Fibroblast of lung (primary cell): ENCODE results near the gene GRAMD2B. TPM values are rescaled to one million over a fixed set of nuclear protein-coding genes. Genes with fewer than 3 reads are reported as not detected.

ENCODE experiments used
- DNase-seq, 2 donors: peaks; one replicate each; pipeline versions ENCODE4 v3.0.0 to v3.0.0-alpha.2; 2010; ENCODE audit warnings: low read depth in 2 of 2
- H2AFZ ChIP-seq: 2 replicates; pipeline ENCODE4 v1.5.1; 2012; ENCODE audit warnings: low read length, control low read depth, inconsistent platforms
- H3K27ac ChIP-seq: 2 replicates; pipeline ENCODE4 v1.5.1; 2011; ENCODE audit warnings: low read length, control low read depth; ENCODE audit not compliant: insufficient read depth
- H3K27me3 ChIP-seq: 2 replicates; pipeline ENCODE4 v1.5.1; 2011; ENCODE audit warnings: mild to moderate bottlenecking, low read length; ENCODE audit not compliant: control insufficient read depth, insufficient read depth
- H3K36me3 ChIP-seq: 2 replicates; pipeline ENCODE4 v1.5.1; 2011; ENCODE audit warnings: low read length; ENCODE audit not compliant: control insufficient read depth, insufficient read depth
- H3K4me1 ChIP-seq: 2 replicates; pipeline ENCODE4 v1.5.1; 2011; ENCODE audit warnings: low read length; ENCODE audit not compliant: control insufficient read depth, insufficient read depth; ENCODE audit errors: extremely low read depth
- H3K4me2 ChIP-seq: 2 replicates; pipeline ENCODE4 v1.5.1; 2011; ENCODE audit warnings: low read length, control low read depth; ENCODE audit not compliant: insufficient read depth; ENCODE audit errors: extremely low read depth
- H3K4me3 ChIP-seq, 4 experiments: fragments of 200-600 bp in 1 of 4; sonication (generic) in 1 of 4; replicated peaks in 1 of 4; 2 replicates each; pipeline ENCODE4 v1.5.1; 2011 to 2016; ENCODE audit warnings: low read length in 4 of 4, low read depth in 3 of 4, mild to moderate bottlenecking in 3 of 4, control low read depth in 2 of 4, inconsistent platforms in 1 of 4, mixed read lengths in 1 of 4; ENCODE audit not compliant: insufficient read depth in 1 of 4; ENCODE audit errors: control extremely low read depth in 1 of 4
- H3K79me2 ChIP-seq: 2 replicates; pipeline ENCODE4 v1.5.1; 2012; ENCODE audit warnings: mild to moderate bottlenecking, low read length, inconsistent platforms; ENCODE audit not compliant: control insufficient read depth, insufficient read depth
- H3K9ac ChIP-seq: 2 replicates; pipeline ENCODE4 v1.5.1; 2011; ENCODE audit warnings: mild to moderate bottlenecking, low read length, control low read depth; ENCODE audit not compliant: insufficient read depth
- H3K9me3 ChIP-seq: 2 replicates; pipeline ENCODE4 v1.5.1; 2012; ENCODE audit warnings: low read depth, low read length; ENCODE audit not compliant: control insufficient read depth, insufficient read depth
- H4K20me1 ChIP-seq: 2 replicates; pipeline ENCODE4 v1.5.1; 2011; ENCODE audit warnings: low read length; ENCODE audit not compliant: control insufficient read depth, insufficient read depth; ENCODE audit errors: extremely low read depth
- CTCF ChIP-seq, 2 donors: IDR thresholded peaks in 1 of 2; conservative IDR thresholded peaks in 1 of 2; 1 replicate in 1 of 2; 2 replicates in 1 of 2; pipeline ENCODE4 v1.5.1; 2011 to 2012; ENCODE audit warnings: low read length in 2 of 2, control low read depth in 1 of 2, inconsistent platforms in 1 of 2, low read depth in 1 of 2, mild to moderate bottlenecking in 1 of 2
- EZH2 ChIP-seq: IDR thresholded peaks from 2 replicates; pipeline ENCODE4 v1.5.1; 2012; ENCODE audit warnings: low read length, control low read depth, mild to moderate bottlenecking; ENCODE audit errors: missing control alignments
- polyA plus RNA-seq, 2 donors: library from polyadenylated mRNA; depleted of rRNA in 1 of 2; stranded (reverse) in 1 of 2; unstranded in 1 of 2; fragments of >200 nt; gene quantifications; 2 replicates each; pipeline ENCODE4 v1.2.1, GENCODE V29; 2011 to 2012; ENCODE audit warnings: missing spikeins in 1 of 2
- total RNA-seq: library from RNA; depleted of rRNA; stranded (reverse); fragments of >200 nt; gene quantifications from 2 replicates; pipeline ENCODE4 v1.2.1, GENCODE V29; 2014

GRAMD2B gene
- total and polyA plus RNA-seq, 2 donors (not counting 1 experiment from before 2014, with no cell fraction given): 21.3 to 37.6 TPM

- Histone ChIP-seq H3K79me2 (peaks cover 6% of the 10 kb centered on the region), H3K4me2 (no peak overlapping the region), H3K9ac (no peak overlapping the region), H2AFZ (no peak overlapping the region), H3K9me3 (no peaks in the 10 kb centered on the region), H3K4me3 (no peak overlapping the region), H3K36me3 (no peaks in the 10 kb centered on the region), H3K27ac (no peak overlapping the region), H3K4me1 (peaks cover 10% of the 10 kb centered on the region), H3K27me3 (no peaks in the 10 kb centered on the region), H4K20me1 (no peaks in the 10 kb centered on the region)
- DNase-seq: no peak
- TF ChIP-seq EZH2 (no peak), CTCF (conservative IDR thresholded peaks at IDR 0.05 in 1 of 2, IDR thresholded peaks at IDR 0.05 in 1 of 2; ENCODE audit: low read depth in 1 of 2, low read length in 2 of 2) (no peak)
Observed at GRCh38 chr5:126443374-126443851, 20.2 kb downstream of the GRAMD2B start.

- Histone ChIP-seq H3K27ac (no peak overlapping the region), H3K79me2 (peaks cover 6% of the 10 kb centered on the region)
Observed at GRCh38 chr5:126444137-126444536, 20.9 kb downstream of the GRAMD2B start.

GRCh38 chr5:126445502-126446174 lies 22.4 kb downstream of the GRAMD2B start:
- Histone ChIP-seq H3K9me3 (no peaks in the 10 kb centered on the region), H3K79me2 (peaks cover 10% of the 10 kb centered on the region), H3K27ac (no peak overlapping the region), H3K27me3 (no peaks in the 10 kb centered on the region), H4K20me1 (no peaks in the 10 kb centered on the region), H3K4me1 (peaks cover 10% of the 10 kb centered on the region), H3K4me3 (no peak overlapping the region), H2AFZ (no peak overlapping the region), H3K4me2 (no peak overlapping the region), H3K36me3 (no peaks in the 10 kb centered on the region), H3K9ac (no peak overlapping the region)
- DNase-seq: peak in 1 of 2 donors; percentile 65
- no peak for TF ChIP-seq EZH2
- no peak for TF ChIP-seq CTCF (conservative IDR thresholded peaks at IDR 0.05 in 1 of 2, IDR thresholded peaks at IDR 0.05 in 1 of 2; ENCODE audit: low read depth in 1 of 2, low read length in 2 of 2)

More at GRCh38 chr5:126444137-126444536, 20.9 kb downstream of the GRAMD2B start:
- TF ChIP-seq CTCF (conservative IDR thresholded peaks at IDR 0.05 in 1 of 2, IDR thresholded peaks at IDR 0.05 in 1 of 2; ENCODE audit: low read depth in 1 of 2, low read length in 2 of 2) (no peak), EZH2 (no peak)
- H3K4me1 ChIP-seq: peaks cover 10% of the 10 kb centered on the region
- no peak for DNase-seq
- no peaks in the 10 kb centered on the region for H3K9me3 ChIP-seq
- no peak overlapping the region for H3K4me2 ChIP-seq
- H2AFZ ChIP-seq: no peak overlapping the region
- H3K9ac ChIP-seq: no peak overlapping the region
- no peaks in the 10 kb centered on the region for H3K27me3 ChIP-seq
- H3K4me3 ChIP-seq: no peak overlapping the region
- no peaks in the 10 kb centered on the region for H4K20me1 ChIP-seq
- H3K36me3 ChIP-seq: no peaks in the 10 kb centered on the region
